Glutamatergic neuron (in vitro differentiated cells): Measurements from ENCODE around the gene AHCYL2. TPM values are rescaled to one million over a fixed set of nuclear protein-coding genes. Genes with fewer than 3 reads are reported as not detected.
"Not testable (repeated sequence)": the region's sequence is repeated elsewhere in the genome, so short reads cannot be mapped to it uniquely, and the experiment has no call there.

Experiments
- DNase-seq: peaks from one replicate; pipeline ENCODE4 v3.0.0; 2022
- H3K27ac Mint-ChIP-seq: one replicate; pipeline ENCODE4 v1.8.0; 2020; ENCODE audit warnings: mild to moderate bottlenecking, mixed read lengths, inconsistent platforms; ENCODE audit not compliant: unreplicated experiment
- H3K27me3 Mint-ChIP-seq: one replicate; pipeline ENCODE4 v1.8.0; 2020; ENCODE audit warnings: mild to moderate bottlenecking, moderate library complexity, mixed read lengths, inconsistent platforms; ENCODE audit not compliant: unreplicated experiment
- H3K36me3 Mint-ChIP-seq: one replicate; pipeline ENCODE4 v1.8.0; 2020; ENCODE audit warnings: mild to moderate bottlenecking, mixed read lengths, inconsistent platforms; ENCODE audit not compliant: unreplicated experiment
- H3K4me1 Mint-ChIP-seq: one replicate; pipeline ENCODE4 v1.8.0; 2020; ENCODE audit warnings: mild to moderate bottlenecking, low read depth, mixed read lengths, inconsistent platforms; ENCODE audit not compliant: unreplicated experiment
- H3K4me3 Mint-ChIP-seq: one replicate; pipeline ENCODE4 v1.8.0; 2020; ENCODE audit warnings: mild to moderate bottlenecking, mixed read lengths, inconsistent platforms; ENCODE audit not compliant: unreplicated experiment
- H3K9me3 Mint-ChIP-seq: one replicate; pipeline ENCODE4 v1.8.0; 2020; ENCODE audit warnings: mild to moderate bottlenecking, moderate library complexity, mixed read lengths, inconsistent platforms; ENCODE audit not compliant: unreplicated experiment
- CTCF ChIP-seq: fragments of 200-600 bp; sonication (generic); IDR thresholded peaks from one replicate; pipeline ENCODE4 v1.5.0; 2021; ENCODE audit not compliant: partially characterized antibody, unreplicated experiment
- total RNA-seq: library from RNA; stranded (reverse); fragmentation: NEBNext Ultra II Directional; extraction: Animal tissue kit (Norgen Biotek cat#: 25700); gene quantifications from one replicate; pipeline ENCODE4 v1.2.1, GENCODE V29; 2021; ENCODE audit not compliant: unreplicated experiment

The AHCYL2 gene
- total RNA-seq, 1 donor from 2014 or later: 16.8 TPM

GRCh38 chr7:129401228-129401966 lies 176.6 kb downstream of the AHCYL2 start:
- no peak for DNase-seq
- H3K27me3 Mint-ChIP-seq: no peaks in the 10 kb centered on the region
- H3K27ac Mint-ChIP-seq: no peak overlapping the region
- no peaks in the 10 kb centered on the region for H3K9me3 Mint-ChIP-seq
- peaks cover 4% of the 10 kb centered on the region for H3K4me1 Mint-ChIP-seq
- no peak for TF ChIP-seq CTCF
- H3K36me3 Mint-ChIP-seq: no peaks in the 10 kb centered on the region
- no peak overlapping the region for H3K4me3 Mint-ChIP-seq

- H3K27me3 Mint-ChIP-seq: no peaks in the 10 kb centered on the region
- no peak overlapping the region for H3K4me3 Mint-ChIP-seq
- H3K27ac Mint-ChIP-seq: no peak overlapping the region
- DNase-seq: no peak
- peaks cover 4% of the 10 kb centered on the region for H3K4me1 Mint-ChIP-seq
- no peaks in the 10 kb centered on the region for H3K36me3 Mint-ChIP-seq
- no peaks in the 10 kb centered on the region for H3K9me3 Mint-ChIP-seq
- no peak for TF ChIP-seq CTCF
Measured at GRCh38 chr7:129401967-129402860, 177.4 kb downstream of the AHCYL2 start.

DNA sequence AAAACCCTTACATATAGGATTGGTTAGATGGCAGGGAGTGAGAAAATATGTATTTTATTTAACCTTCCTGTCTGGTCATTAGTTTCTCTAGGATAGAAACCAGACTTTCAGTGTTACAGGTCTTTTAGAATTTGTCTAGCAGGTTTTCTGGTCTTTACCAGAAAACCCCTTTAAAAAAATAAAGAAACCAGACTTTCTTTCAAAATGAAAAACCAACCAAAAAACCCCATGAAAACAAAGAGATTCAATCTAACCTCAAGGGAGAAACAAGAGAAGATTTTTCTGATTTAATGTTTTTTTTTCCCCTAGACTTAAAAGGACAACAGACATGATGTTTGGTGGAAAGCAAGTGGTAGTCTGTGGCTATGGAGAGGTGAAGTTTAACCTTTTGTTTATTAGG lies 180.7 kb downstream of the AHCYL2 start:
- no peak for TF ChIP-seq CTCF
- H3K27me3 Mint-ChIP-seq: no peaks in the 10 kb centered on the region
- no peak overlapping the region for H3K4me3 Mint-ChIP-seq
- H3K36me3 Mint-ChIP-seq: no peaks in the 10 kb centered on the region
- peaks cover 4% of the 10 kb centered on the region for H3K4me1 Mint-ChIP-seq
- DNase-seq: no peak
- no peak overlapping the region for H3K27ac Mint-ChIP-seq
- no peaks in the 10 kb centered on the region for H3K9me3 Mint-ChIP-seq

- DNase-seq, H3K4me3 Mint-ChIP-seq, H3K4me1 Mint-ChIP-seq, H3K27me3 Mint-ChIP-seq, H3K36me3 Mint-ChIP-seq, H3K9me3 Mint-ChIP-seq, H3K27ac Mint-ChIP-seq: not testable (repeated sequence)
Measured at GRCh38 chr7:129410238-129410637, 185.4 kb downstream of the AHCYL2 start.

- DNase-seq: no peak
- Mint-ChIP-seq H3K36me3 (peaks cover 4% of the 10 kb centered on the region), H3K9me3 (no peaks in the 10 kb centered on the region), H3K4me3 (no peak overlapping the region), H3K4me1 (no peaks in the 10 kb centered on the region), H3K27ac (no peak overlapping the region), H3K27me3 (no peaks in the 10 kb centered on the region)
- TF ChIP-seq CTCF: no peak
Measured at GRCh38 chr7:129412501-129412900, 187.7 kb downstream of the AHCYL2 start.
